T-helper 2 cell treated with Interferon-gamma antibody and Interleukin-4, amounts not matched to agents 5 μg/mL and 100 μg/mL, for 36 hours (primary cell): ENCODE results near the gene FCGR3B.
"Not testable (repeated sequence)": the region's sequence is repeated elsewhere in the genome, so short reads cannot be mapped to it uniquely, and the experiment has no call there.

ENCODE experiments used
- DNase-seq: peaks from one replicate; pipeline ENCODE4 v3.0.0; 2021; ENCODE audit warnings: low spot score
- H3K27ac Mint-ChIP-seq: one replicate; pipeline ENCODE4 v1.8.0; 2021; ENCODE audit warnings: mild to moderate bottlenecking, mixed read lengths
- H3K27me3 Mint-ChIP-seq: one replicate; pipeline ENCODE4 v1.8.0; 2021; ENCODE audit warnings: low read depth, mixed read lengths
- H3K36me3 Mint-ChIP-seq: one replicate; pipeline ENCODE4 v1.8.0; 2021; ENCODE audit warnings: low read depth, mixed read lengths
- H3K4me1 Mint-ChIP-seq: one replicate; pipeline ENCODE4 v1.8.0; 2021; ENCODE audit warnings: low read depth, mixed read lengths
- H3K4me3 Mint-ChIP-seq: one replicate; pipeline ENCODE4 v1.8.0; 2022; ENCODE audit warnings: mild to moderate bottlenecking, moderate library complexity, mixed read lengths
- H3K9me3 Mint-ChIP-seq: one replicate; pipeline ENCODE4 v1.8.0; 2021; ENCODE audit warnings: mixed read lengths

FCGR3B gene

GRCh38 chr1:161605024-161605423, 26.0 kb downstream of the FCGR3B start:
- not testable (repeated sequence) for H3K9me3 Mint-ChIP-seq, H3K4me3 Mint-ChIP-seq, H3K36me3 Mint-ChIP-seq, DNase-seq, H3K4me1 Mint-ChIP-seq, H3K27ac Mint-ChIP-seq
- H3K27me3 Mint-ChIP-seq = peaks cover 34% of the 10 kb centered on the region

- not testable (repeated sequence) for H3K36me3 Mint-ChIP-seq, H3K27ac Mint-ChIP-seq, H3K9me3 Mint-ChIP-seq, DNase-seq, H3K4me1 Mint-ChIP-seq, H3K4me3 Mint-ChIP-seq, H3K27me3 Mint-ChIP-seq
Observed at GRCh38 chr1:161597077-161597476, 33.9 kb downstream of the FCGR3B start.

- not testable (repeated sequence) for H3K27me3 Mint-ChIP-seq, H3K4me3 Mint-ChIP-seq, H3K4me1 Mint-ChIP-seq, H3K9me3 Mint-ChIP-seq, H3K27ac Mint-ChIP-seq, H3K36me3 Mint-ChIP-seq, DNase-seq
Observed at GRCh38 chr1:161595583-161595982, 35.4 kb downstream of the FCGR3B start.

GRCh38 chr1:161595173-161595572, 35.8 kb downstream of the FCGR3B start:
- not testable (repeated sequence) for H3K4me3 Mint-ChIP-seq, DNase-seq, H3K27ac Mint-ChIP-seq, H3K4me1 Mint-ChIP-seq, H3K9me3 Mint-ChIP-seq, H3K36me3 Mint-ChIP-seq, H3K27me3 Mint-ChIP-seq

- not testable (repeated sequence) for H3K4me3 Mint-ChIP-seq
Observed at GRCh38 chr1:161594269-161594984, 36.5 kb downstream of the FCGR3B start.

GRCh38 chr1:161593092-161593755, 37.8 kb downstream of the FCGR3B start:
- not testable (repeated sequence) for H3K4me1 Mint-ChIP-seq, H3K36me3 Mint-ChIP-seq, H3K27ac Mint-ChIP-seq, DNase-seq, H3K9me3 Mint-ChIP-seq, H3K4me3 Mint-ChIP-seq, H3K27me3 Mint-ChIP-seq

More at GRCh38 chr1:161594269-161594984, 36.5 kb downstream of the FCGR3B start:
- not testable (repeated sequence) for H3K27me3 Mint-ChIP-seq, H3K27ac Mint-ChIP-seq, H3K36me3 Mint-ChIP-seq, DNase-seq, H3K9me3 Mint-ChIP-seq, H3K4me1 Mint-ChIP-seq

- H3K27me3 Mint-ChIP-seq, H3K36me3 Mint-ChIP-seq, H3K4me3 Mint-ChIP-seq, H3K4me1 Mint-ChIP-seq, H3K9me3 Mint-ChIP-seq, H3K27ac Mint-ChIP-seq, DNase-seq: not testable (repeated sequence)
Observed at GRCh38 chr1:161592586-161592985, 38.4 kb downstream of the FCGR3B start.

GRCh38 chr1:161589920-161590319, 41.1 kb downstream of the FCGR3B start:
- not testable (repeated sequence) for H3K27ac Mint-ChIP-seq, H3K9me3 Mint-ChIP-seq, H3K4me1 Mint-ChIP-seq, DNase-seq, H3K27me3 Mint-ChIP-seq, H3K4me3 Mint-ChIP-seq, H3K36me3 Mint-ChIP-seq

GRCh38 chr1:161589365-161589764, 41.6 kb downstream of the FCGR3B start:
- not testable (repeated sequence) for H3K27ac Mint-ChIP-seq, H3K9me3 Mint-ChIP-seq, DNase-seq, H3K27me3 Mint-ChIP-seq, H3K4me1 Mint-ChIP-seq, H3K4me3 Mint-ChIP-seq, H3K36me3 Mint-ChIP-seq

- DNase-seq, H3K4me1 Mint-ChIP-seq, H3K36me3 Mint-ChIP-seq, H3K4me3 Mint-ChIP-seq, H3K9me3 Mint-ChIP-seq, H3K27ac Mint-ChIP-seq, H3K27me3 Mint-ChIP-seq: not testable (repeated sequence)
Observed at GRCh38 chr1:161588596-161588995, 42.4 kb downstream of the FCGR3B start.

- H3K4me3 Mint-ChIP-seq, H3K27ac Mint-ChIP-seq, H3K36me3 Mint-ChIP-seq, H3K9me3 Mint-ChIP-seq, H3K4me1 Mint-ChIP-seq, H3K27me3 Mint-ChIP-seq, DNase-seq: not testable (repeated sequence)
Observed at GRCh38 chr1:161582882-161583281, 48.1 kb downstream of the FCGR3B start.

- DNase-seq, H3K4me1 Mint-ChIP-seq, H3K27me3 Mint-ChIP-seq, H3K36me3 Mint-ChIP-seq, H3K27ac Mint-ChIP-seq, H3K4me3 Mint-ChIP-seq, H3K9me3 Mint-ChIP-seq: not testable (repeated sequence)
Observed at GRCh38 chr1:161580879-161581537, 50.0 kb downstream of the FCGR3B start.

GRCh38 chr1:161579856-161580507, 51.0 kb downstream of the FCGR3B start:
- H3K27ac Mint-ChIP-seq, H3K9me3 Mint-ChIP-seq, H3K36me3 Mint-ChIP-seq, H3K4me3 Mint-ChIP-seq, H3K27me3 Mint-ChIP-seq, DNase-seq, H3K4me1 Mint-ChIP-seq: not testable (repeated sequence)

- not testable (repeated sequence) for DNase-seq, H3K27ac Mint-ChIP-seq, H3K4me3 Mint-ChIP-seq, H3K36me3 Mint-ChIP-seq, H3K4me1 Mint-ChIP-seq, H3K9me3 Mint-ChIP-seq, H3K27me3 Mint-ChIP-seq
Observed at GRCh38 chr1:161576676-161577075, 54.3 kb downstream of the FCGR3B start.
